GM19455 (cell line): Measurements from ENCODE around the gene VTCN1.
"Not testable (repeated sequence)": the region's sequence is repeated elsewhere in the genome, so short reads cannot be mapped to it uniquely, and the experiment has no call there.

Experiments
- ATAC-seq: cut with Tn5 transposase; IDR thresholded peaks from one replicate; pipeline ENCODE4 v1.9.1; 2021; ENCODE audit not compliant: unreplicated experiment

VTCN1 gene

DNA sequence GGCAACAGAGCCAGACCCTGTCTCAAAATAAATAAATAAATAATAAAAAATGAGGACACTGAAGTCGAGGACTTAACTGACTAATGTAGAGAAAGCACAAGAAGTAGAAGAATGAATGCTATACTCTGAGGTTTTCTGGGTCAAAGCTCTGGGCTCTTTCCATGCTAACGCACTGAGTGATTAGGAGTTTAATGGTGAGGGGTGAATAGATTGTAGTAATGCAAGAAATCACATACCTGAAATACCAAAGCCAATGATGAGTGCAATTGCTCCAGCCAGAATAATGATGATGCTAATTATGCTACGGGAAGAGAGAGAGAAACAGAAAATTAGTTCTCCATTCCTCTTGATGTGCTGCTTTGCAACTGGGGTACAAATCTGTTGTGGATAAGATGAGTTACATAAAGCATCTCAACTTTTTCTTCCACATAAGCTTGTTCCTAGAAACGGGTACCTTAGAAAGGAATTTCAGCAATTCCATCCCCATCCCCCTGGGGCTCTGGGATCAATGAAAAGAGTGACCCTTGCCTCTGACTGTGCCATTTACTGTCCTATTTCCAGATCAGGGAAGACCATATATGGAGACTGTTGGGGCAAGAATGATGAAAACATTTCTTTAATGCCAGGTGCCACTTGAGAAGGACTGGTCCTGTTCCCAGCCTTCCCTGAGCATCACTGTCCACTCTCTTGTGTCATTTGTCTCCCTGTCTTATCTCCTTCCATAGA, 40.7 kb downstream of the VTCN1 start:
- ATAC-seq: no peak

- ATAC-seq: no peak
These were observed 43.3 kb downstream of the VTCN1 start for GRCh38 chr1:117167402-117167801.

- no peak for ATAC-seq
These were observed 44.7 kb downstream of the VTCN1 start for GRCh38 chr1:117166076-117166475.

DNA sequence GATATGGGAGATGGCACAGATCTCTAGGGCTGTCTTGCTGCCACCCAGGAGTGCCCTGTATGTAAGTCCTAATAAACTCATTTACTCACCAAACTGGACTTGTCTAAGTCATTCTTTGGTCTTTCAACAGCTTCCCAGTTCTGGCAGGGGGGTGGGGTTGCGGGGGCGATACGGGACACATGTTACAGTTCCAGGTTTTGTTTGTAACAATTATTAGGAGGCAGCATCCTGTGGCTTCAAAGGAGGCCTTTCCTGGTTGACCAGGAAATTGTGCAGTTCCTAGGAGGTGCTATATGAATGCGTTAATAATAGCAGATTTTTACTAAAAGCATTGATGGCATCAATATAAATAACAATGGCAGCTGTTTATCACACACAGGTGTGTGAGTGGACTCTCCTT, 46.5 kb downstream of the VTCN1 start:
- ATAC-seq: no peak

GRCh38 chr1:117162816-117163215, 47.9 kb downstream of the VTCN1 start:
- ATAC-seq: no peak

- no peak for ATAC-seq
These were observed 48.8 kb downstream of the VTCN1 start for GRCh38 chr1:117161887-117162286.

- not testable (repeated sequence) for ATAC-seq
These were observed 59.4 kb downstream of the VTCN1 start for GRCh38 chr1:117151305-117151704.

GRCh38 chr1:117150316-117150715, 60.4 kb downstream of the VTCN1 start:
- ATAC-seq: no peak

GRCh38 chr1:117147856-117148588, 62.7 kb downstream of the VTCN1 start:
- no peak for ATAC-seq

DNA sequence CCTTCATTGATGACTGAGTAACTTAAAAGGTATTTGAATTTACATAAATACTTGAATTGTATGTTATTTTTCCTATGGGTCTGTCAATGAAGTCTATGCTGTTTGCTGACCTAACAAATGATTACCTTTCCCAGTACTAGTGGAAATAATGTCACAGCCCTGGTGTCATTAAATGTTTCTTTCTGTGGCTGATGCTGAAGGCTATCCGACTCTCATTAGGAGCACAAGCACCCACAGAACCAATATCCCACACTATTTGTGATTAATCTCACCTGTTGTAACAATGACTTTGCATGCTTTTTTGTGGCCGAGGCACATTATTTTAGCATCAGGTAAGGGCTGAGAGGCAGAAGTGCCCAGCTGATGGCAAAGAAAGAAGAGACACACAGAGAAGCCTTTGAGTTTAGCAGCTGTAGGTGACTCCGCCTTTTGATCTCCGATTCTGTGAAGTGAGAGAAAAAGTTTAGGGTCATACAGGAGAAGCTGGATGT, 63.3 kb downstream of the VTCN1 start:
- ATAC-seq: no peak

GRCh38 chr1:117146575-117147340, 64.0 kb downstream of the VTCN1 start:
- ATAC-seq: no peak

- ATAC-seq: no peak
These were observed 64.7 kb downstream of the VTCN1 start for GRCh38 chr1:117146072-117146471.

- no peak for ATAC-seq
These were observed 66.9 kb downstream of the VTCN1 start for GRCh38 chr1:117143871-117144270.

DNA sequence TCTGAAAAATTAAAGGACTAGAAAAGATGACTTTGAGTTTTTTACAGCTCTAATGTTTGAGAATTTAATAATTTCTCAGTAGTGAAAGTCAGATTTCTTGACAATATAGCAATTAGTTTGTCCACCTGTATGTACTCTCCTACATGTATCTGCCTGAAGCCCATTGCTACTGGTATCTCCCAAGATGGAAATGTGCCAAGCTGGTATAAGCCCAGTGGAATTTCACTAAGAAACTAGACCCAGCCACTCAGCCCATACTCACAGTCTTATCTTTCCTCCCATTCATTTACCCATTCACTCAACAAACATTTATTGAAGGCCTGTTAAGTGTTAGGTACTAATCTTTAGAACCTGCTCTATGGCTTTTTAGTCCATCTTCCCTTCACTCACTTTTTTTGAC, 67.6 kb downstream of the VTCN1 start:
- ATAC-seq: no peak

DNA sequence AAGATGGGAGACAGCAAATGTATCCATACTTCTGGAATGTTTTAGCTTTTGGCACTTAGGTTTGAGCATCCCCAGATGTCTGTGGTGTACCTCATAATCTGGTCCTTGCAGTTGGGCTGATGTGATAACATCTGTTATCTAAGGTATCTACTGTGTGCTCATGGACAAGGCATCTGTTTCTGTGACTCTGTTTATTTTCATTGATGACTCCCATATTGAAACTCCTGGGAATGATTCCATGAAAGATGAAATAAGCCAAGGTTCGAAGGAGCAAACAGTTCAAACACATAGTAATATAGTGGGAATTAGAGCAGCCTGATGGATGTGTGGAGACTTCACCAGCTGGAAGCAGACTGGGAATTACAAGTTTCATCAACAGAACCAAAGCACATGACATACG, 68.5 kb downstream of the VTCN1 start:
- no peak for ATAC-seq

DNA sequence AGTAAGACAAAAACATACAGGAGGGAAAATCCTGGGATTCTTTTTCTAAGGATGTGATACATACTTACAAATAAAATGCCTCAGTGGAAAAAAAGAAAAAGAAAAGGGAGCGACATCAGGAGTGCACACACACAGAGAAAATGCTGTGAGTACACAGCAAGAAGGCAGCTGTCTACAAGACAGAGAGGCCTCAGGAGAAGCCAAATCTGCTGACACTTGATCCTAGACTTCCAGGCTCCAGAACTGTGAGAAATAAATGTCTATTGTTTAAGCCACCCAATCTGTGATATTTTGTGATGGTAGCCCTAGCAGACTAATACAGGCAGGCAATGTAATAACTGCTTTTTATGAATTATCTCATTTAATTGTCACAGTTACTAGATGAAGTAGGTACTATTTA, 72.2 kb downstream of the VTCN1 start:
- ATAC-seq: no peak

DNA sequence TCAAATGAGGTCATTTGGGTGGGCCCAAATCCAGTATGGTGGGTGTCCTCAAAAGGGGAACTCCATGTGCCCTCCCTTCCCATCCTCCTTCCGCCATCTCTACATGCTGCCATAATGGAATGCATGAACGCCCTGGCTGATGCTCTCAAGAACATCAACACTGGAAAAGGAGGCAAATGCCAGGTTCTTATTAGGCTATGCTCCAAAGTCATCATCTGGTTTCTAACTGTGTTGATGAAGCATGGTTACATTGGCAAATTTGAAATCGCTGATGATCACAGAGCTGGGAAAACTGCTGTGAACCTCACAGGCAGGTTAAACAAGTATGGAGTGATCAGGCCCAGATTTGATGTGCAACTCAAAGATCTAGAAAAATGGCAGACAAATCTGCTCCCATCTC, 72.6 kb downstream of the VTCN1 start:
- no peak for ATAC-seq

GRCh38 chr1:117137281-117137855, 73.4 kb downstream of the VTCN1 start:
- no peak for ATAC-seq

DNA sequence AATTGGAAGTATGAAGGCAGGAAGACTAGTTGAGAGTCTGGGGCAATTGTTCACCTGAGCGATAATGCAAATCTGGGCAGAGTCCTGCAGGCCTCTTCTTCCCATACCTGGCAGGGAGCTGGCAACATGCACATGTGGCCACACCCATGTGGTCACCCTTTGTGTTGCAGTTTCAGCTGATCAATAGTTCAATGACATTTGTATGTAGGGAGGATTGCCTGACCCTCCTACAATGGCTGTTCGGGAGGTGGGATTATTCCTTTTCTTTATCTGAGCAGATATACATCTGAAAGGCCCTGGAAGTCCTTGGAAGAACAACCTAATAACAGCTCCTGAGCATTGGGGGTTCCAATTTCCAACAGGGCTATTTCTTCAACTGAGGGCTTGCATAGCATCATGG, 74.0 kb downstream of the VTCN1 start:
- ATAC-seq: no peak

DNA sequence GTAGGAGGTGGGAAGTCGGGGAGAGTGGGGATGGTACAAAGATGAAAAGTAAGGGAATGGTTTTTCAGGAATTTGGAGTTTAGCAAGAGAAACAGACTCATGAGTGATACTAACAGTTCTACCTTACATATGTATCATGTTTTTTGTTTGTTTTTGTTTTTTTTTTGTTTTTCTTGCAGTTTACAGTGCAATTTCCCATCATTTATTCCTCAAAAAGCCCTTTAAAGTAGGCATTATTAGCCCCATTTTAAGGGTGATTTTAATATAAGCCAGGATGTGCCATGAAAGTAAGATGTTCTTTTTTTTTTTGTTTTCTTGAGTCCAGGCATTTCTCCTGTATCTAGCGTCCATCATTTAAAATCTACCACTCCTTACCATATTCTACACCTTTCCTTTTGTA, 75.4 kb downstream of the VTCN1 start:
- ATAC-seq: no peak

GRCh38 chr1:117130526-117130925, 80.2 kb downstream of the VTCN1 start:
- ATAC-seq: no peak
